GM18861 (cell line): ENCODE results near the gene UBE2O.

Source experiments
- ATAC-seq: cut with Tn5 transposase; IDR thresholded peaks from one replicate; pipeline ENCODE4 v1.9.1; 2021; ENCODE audit not compliant: unreplicated experiment

Gene UBE2O

DNA sequence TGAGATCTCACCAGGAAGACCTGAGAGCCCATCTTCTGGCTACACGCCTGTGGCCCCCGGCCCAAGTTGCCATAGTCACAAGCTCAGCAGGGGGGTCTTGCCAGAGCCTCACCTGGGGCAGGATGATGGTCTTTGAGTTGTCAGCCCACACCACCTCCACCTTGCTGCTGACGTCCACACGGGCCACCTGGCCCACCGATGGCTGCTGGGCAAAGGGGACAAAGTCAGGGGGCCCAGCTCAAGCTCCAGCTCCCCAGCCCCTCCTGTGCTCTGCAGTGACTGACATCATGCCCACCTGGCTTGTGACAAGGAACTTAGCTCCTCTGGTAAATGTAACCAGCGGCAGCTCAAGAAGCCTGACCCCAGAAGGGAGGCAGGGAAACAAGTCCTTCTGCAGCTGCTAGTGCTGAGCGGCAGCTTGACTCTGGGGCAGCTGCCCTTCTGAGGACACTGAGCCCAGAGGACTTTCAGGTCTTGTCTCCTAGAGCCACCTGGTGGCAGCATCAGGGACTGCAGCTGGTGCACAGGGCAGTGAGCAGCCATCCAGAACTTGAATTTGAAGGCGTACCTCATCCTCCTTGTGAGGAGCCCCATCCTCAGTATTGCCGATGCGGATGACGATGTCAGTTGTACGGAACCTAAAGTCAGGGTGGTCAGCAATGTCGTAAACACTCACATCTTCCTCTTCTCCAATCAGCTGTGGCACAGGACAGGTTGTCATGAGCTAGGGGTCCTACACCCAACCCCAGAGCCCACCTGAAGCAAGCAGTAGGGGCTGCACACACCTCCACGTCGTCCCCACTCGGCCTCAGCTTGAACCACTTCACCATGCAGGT lies 55.0 kb downstream of the UBE2O start:
- ATAC-seq: no peak

DNA sequence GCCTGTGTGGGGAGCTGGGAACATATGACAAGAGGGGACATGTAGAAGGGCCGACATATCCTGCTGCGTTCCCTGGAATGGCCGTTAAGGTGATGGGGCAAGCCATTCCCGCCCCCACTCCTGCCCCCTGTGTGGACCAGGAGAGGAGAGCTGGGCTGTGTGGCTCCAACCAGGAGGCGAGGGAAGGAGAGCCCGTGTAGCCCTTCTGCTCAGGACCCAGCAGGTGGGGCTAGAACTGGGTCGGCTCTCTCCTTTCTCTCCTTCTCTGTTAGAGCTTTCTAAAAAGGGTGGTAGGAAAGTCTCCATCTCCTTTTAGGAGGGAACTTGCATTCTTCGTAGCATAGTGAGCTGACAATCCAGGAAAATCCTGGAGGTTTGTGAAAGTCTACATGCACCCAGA lies 55.8 kb downstream of the UBE2O start:
- ATAC-seq: no peak

DNA sequence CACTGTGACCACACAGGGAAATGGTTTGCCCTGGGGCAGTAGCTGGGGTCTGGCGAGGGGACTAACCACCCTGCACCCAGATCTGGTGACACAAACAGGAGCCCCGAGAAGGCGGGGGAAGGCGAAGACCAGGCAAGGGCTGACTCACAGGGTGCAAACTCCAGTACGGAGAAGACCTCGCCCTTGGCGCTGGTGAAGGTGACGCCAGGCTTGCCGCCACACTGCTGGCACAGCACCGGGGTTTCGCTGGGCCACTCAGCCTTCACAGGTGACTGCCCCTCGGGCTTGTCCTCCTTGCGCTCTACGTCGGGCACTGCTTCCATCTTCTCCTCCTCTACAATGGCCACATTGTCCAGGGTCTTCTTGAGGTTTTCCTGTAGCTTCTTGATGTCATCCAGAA lies 57.0 kb downstream of the UBE2O start:
- ATAC-seq: no peak

DNA sequence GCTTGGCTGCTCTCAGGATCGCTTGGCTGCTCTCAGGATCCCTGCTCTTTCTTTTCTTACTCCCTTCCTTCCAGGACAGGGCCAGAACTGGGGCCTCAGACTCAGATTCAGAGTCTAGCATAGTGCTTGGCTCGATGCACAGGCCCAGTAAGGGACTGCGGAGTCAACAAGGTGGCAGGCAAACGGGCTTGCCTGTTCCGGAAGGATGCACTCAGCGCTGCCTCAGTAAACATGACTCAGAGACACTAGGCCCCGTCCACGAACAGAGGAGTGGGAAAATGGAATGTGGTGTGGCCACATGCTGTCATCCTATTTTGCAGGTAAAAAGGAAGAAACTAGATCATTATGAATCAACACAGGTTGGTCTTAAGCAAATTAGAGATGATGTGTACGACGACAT lies 58.8 kb downstream of the UBE2O start:
- ATAC-seq: no peak

DNA sequence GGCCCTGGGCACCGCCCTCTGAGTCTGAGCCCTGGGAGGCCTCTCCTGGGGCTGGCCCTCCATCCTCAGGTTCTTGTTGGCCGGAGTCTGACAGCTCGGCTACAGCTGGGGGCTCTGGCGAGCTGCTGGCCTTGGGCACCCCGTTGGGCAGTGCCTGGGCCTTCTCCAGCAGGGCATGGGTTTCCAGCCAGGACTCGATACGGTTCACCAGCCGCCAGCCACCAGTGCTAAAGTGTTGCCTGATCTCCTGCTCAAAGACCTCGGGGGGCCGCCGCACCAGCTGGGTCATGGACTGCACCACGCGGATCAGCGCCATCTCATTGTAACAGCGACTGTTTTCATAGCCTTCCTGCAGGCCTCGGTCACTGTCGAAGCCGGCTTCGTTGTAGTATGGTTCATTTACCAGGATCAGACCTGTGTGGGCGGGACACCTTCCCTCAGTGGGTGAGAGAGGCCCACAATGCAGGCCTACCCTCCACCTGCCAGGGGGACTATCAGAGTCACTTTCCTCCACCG lies 61.7 kb downstream of the UBE2O start:
- no peak for ATAC-seq

DNA sequence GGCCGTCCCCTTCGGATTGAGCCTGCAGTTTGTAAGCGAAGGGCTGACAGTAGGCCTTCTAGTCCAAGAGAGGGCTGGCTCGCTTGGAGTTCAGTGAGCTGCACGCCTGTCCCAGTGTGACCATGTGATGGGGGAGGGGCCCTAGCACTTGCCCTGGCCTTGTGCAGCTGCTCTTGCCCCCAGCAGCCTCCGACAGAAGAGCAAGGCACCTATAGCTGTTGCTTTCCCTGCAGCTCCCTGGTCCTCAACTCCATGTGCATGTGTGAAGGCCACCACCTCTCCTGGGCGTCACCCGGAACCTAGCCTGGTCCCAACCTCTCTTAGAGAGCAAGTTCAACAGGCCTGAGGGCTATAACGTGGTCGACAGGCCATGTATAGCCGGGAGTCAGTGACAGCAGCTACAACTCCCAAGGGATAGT lies 62.9 kb downstream of the UBE2O start:
- no peak for ATAC-seq

DNA sequence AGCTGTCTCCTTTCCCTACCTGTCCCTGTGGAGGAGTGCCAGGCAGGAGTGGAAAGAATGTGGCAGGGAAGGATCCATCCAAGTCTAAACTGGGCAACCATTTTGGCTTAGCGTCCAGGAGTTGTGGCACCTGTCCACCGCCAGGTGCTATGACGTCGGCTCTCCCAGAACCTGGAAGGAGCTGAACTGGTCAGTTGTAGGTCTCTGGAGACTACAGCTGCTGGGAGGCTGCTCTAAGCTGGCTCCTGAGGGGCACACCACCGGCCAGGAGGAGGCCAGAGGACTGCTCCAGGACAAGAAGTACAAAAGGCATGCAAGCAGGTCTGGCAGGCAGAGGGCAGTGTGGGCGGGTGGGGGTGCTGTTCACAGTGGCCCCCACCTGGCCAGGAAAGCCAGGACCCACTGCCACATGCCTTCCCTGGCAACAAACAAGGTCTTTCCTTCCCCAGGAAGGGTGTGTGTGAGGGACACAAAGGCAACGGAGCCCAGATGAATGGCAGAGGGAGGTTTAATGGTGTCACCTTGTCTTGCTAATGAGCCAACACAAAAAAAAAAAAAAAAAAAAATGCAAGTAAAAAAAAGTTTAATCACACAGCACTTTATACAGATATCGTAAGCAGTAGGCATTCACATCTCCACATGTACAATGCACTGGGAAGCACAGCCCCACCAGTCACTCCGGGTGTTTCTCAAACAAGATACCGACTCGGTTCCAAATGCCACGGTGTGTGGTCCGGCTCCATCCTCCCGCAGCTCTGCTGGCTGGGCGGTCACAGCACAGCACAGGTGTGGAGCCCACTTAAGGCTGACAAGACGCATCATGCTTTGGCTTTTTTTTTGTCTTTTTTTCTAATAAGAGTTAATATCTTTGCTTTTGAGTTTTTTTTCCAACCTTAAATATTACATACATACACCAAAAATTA lies 63.7 kb downstream of the UBE2O start:
- ATAC-seq: no peak

DNA sequence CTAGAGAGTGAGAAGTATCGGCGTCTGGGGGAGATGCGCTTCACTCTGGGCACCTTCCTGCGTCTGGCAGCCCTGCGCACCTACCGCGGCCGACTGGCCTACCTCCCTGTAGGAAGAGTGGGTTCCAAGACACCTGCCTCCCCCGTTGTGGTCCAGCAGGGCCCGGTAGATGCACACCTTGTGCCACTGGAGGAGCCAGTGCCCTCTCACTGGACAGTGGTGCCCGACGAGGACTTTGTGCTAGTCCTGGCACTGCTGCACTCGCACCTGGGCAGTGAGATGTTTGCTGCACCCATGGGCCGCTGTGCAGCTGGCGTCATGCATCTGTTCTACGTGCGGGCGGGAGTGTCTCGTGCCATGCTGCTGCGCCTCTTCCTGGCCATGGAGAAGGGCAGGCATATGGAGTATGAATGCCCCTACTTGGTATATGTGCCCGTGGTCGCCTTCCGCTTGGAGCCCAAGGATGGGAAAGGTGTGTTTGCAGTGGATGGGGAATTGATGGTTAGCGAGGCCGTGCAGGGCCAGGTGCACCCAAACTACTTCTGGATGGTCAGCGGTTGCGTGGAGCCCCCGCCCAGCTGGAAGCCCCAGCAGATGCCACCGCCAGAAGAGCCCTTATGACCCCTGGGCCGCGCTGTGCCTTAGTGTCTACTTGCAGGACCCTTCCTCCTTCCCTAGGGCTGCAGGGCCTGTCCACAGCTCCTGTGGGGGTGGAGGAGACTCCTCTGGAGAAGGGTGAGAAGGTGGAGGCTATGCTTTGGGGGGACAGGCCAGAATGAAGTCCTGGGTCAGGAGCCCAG lies 65.8 kb downstream of the UBE2O start:
- ATAC-seq: no peak

DNA sequence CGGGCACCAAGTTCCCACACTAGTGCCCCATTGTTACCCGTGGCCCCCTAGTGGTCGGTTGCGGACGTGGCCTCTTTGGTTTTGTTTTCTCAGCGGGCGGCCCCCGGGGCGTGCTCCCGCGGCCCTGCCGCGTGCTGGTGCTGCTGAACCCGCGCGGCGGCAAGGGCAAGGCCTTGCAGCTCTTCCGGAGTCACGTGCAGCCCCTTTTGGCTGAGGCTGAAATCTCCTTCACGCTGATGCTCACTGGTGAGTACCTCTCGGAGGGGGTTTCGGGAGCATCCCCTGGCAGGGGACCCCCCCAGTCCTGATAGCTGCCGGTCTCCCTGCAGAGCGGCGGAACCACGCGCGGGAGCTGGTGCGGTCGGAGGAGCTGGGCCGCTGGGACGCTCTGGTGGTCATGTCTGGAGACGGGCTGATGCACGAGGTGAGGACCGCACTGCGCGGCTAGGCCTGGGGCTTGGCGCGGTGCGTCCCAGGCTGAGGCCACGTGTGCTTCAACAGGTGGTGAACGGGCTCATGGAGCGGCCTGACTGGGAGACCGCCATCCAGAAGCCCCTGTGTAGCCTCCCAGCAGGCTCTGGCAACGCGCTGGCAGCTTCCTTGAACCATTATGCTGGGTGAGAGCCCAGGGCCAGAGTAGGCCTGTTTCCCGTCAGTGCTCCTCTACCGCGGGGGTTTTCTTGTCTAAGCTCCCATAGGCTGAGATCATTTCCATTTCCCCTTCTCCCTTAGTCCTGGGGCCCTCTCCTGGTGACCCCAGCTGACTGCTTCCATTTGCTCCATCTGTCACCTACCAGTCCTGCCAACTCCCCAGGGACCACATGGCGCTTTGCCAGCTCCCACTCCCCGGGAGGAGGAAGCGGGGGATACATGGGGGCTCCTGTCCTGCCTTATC lies 66.8 kb downstream of the UBE2O start:
- no peak for ATAC-seq

DNA sequence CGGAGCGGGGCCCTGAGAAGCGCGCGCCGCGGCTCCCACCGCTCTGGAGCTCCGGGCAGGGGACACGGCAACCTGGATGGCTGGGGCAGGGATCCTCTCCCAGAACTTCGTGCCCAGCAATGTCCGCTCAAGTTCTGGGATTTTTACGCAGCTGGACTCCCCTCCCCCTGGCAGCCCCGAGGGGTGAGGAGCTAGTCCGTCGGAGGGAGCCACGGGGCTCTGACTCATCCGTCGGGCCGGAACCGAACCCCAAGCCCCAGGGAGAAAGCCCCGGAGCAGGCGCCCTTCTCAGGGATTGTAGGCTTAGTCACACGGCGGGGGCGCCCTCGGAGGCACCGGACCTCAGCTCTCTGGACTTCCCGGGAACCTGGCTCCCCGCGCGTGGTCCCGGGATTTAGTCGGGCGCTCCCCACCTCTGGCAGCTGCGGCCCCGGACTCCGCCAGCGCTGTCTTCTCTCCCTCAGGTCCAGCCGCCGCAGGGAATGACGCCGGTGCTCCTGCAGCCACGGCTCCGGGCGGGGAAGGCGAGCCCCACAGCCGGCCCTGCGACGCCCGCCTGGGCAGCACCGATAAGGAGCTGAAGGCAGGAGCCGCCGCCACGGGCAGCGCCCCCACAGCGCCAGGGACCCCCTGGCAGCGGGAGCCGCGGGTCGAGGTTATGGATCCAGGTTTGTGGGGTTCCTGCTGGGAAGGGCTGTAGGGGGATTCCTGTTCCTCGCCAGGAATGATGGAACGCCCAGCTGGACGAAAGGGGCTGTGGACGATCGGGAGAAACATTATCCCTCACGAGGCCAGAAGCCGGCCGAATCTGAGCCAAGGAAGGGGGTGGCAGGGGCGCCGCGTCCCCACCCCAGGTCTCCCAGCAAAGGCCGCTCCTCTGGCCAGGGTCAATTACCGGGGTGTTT lies 67.7 kb downstream of the UBE2O start:
- ATAC-seq: no peak

DNA sequence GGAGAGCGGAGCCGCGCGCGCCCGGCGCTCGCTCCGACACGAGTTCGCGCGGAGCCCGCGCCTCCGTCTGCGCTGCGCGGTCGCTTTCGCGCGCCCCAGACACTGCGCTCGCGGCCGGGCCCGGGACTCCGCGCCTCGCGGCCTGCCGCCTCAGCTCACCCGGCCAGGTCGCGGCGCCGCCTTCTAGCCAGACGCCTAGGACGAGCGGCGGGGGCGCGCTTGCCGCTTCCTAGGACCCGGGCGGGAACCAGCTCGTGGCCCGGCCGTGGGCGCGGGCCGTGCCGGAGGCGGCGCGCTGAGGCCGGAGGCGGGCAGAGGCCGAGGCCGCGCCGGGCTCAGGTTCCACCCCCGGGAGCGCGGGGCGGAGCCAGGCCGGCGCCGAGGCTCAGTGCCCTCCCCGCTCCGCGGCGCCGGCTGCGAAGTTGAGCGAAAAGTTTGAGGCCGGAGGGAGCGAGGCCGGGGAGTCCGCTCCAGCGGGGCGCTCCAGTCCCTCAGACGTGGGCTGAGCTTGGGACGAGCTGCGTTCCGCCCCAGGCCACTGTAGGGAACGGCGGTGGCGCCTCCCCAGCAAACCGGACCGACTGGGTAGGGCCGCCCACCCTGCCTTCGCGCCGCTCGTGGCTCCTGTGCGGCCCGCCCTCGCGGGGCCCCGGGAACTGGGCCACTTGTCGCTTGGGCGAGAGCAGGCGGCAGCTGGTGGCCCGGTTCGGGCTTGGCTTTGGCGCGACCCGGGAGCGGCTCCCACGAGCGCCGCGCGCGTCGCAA lies 68.5 kb downstream of the UBE2O start, which contains the start of gene SPHK1:
Gene SPHK1, plus strand, starts transcription at position 388 of the 765 bp plus-strand sequence. CDS start 1,036 bp downstream, outside the sequence.
- peak; percentile 40 for ATAC-seq

DNA sequence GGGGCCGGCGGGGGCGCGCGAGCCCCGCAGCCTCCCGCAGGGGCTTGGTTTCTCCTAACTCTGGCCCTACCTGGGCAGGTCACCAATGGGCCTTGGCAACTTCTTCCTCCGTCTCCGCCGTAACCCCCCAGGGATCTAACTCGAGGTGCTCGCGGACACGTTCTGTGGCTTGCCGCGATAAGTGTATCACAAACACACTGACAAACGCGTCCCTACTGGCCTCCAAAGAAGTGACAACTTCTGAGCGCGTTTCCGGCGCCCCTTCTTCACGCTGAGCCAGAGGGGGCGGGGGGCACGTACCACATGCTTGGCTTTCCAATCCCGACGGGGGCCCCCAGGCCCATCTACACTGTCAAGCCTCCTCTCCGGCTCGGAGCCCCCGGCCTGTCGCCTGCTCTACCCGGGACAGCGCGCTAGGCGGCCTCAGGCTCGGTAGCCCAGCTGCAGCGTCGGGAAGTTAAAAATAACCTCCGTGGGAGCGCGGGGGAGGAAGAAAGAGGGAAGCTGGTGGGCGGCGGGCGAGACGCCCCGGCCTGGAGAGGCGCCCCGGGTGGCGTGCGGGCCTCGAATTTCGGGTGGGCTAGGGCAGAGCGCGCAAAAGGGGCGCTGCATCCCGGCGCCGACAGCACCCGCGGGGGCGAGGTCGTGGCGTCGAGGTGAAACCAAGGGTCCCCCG lies 69.3 kb downstream of the UBE2O start:
- no peak for ATAC-seq

DNA sequence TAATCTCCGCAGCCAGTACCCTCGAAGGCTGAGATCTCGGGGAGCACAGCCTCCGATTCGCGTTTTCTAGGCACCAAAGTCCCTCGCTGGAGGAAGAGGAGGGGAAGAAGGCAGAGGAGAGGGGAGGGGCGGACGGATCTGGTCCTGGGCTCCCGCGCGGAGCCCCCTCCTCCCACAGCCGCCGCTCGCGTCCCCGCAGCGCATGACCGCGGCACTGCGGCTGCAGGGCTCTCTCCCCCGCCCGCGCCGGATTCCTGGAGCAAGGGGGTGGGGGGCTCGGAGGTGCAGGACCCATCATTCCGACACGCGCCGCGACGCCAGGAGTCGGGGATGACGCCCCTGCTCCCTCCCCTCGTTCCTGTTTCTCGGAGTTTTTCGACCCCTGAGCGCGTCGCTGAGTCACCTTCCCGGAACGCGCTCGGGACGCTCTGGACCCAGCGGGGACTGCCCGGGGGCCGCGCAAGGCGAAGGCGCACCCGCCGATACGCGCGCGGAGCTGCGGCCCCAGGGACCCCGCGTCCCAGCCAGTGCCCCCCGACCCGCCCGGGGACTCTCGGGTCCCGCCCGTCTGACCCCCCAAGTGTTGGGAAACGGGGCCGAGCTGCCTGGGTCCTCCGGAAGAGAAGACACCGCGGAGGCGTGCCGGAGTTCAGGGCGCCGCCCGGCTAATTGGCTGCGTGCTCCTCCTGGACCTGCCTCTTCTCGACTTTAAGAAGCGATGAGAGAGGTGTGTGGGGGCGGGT lies 70.0 kb downstream of the UBE2O start:
- no peak for ATAC-seq

DNA sequence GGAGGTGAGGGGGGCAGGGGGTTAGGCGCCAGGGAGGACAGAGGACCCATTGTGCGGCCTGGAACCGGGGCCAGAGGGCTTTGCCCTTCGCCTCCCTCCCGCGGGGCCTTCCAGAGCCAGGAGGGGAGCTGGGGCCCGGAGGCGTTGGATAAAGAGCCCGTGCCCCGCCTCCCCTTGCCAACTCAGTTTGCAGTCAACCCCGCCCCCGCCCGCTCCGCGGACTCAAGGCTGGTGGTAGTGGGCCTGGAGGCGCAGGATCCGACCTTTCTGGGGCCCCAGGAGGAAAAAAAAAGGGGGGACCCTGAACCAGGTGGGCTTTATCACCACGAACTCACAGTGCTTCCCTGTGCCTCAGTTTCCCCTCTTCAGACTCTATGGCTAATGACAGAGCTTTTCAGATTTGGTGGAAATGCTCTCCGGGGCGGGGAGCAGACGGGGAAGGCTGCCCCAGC lies 70.6 kb downstream of the UBE2O start:
- no peak for ATAC-seq

DNA sequence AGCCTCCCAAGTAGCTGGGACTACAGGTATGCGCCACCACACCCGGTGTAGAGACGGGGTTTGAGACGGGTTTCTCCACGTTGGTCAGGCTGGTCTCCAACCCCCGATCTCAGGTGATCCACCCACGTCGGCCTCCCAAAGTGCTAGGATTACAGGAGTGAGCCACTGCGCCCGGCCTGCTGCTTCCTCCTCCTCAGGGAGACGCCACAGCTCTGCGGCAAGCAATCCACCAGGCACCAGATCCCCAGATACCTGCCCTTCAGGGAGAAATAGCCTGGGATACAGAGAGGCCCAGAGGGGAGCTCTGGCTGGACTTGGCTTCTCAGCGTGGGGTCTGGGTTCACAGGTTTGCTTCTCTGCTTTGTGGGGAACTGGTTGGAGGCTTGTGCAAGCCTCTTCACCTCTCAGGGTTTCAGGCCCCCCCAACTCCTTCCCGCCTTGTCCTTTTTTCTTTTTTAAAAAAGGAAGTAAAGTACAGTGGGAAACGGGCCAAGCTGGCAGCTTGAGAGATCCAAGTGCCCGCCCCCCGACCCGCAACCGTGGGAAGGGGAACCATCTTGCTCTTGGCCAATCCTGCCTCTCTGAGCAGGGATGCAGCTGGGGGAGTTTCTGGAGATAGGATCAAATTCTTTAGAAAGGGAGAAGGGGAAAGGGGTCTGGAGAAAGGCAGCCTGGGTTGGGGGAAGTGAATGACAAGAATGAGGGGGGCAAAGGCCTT lies 71.2 kb downstream of the UBE2O start:
- ATAC-seq: no peak
